MM.1S (cell line): ENCODE data around the gene UPP2.

Source experiments
- DNase-seq: peaks from one replicate; pipeline ENCODE4 v3.0.0-alpha.2; 2015
- H2AFZ ChIP-seq: fragments of 300-600 bp; sonication (generic); 2 replicates; pipeline ENCODE4 v1.6.0; 2016; ENCODE audit warnings: antibody characterized with exemption, low read length
- H3F3A ChIP-seq: fragments of 300-600 bp; sonication (generic); 2 replicates; pipeline ENCODE4 v1.6.1; 2016; ENCODE audit warnings: mild to moderate bottlenecking, antibody characterized with exemption, low read length, moderate library complexity, mixed read lengths; ENCODE audit not compliant: insufficient read depth
- H3K27ac ChIP-seq: fragments of 300-600 bp; sonication (generic); 2 replicates; pipeline ENCODE4 v1.5.1; 2016; ENCODE audit warnings: mild to moderate bottlenecking, low read length
- H3K27me3 ChIP-seq: fragments of 300-600 bp; sonication (generic); replicated peaks from 2 replicates; pipeline ENCODE4 v1.6.0; 2016; ENCODE audit warnings: low read length; ENCODE audit not compliant: insufficient read depth
- H3K36me3 ChIP-seq: fragments of 300-600 bp; sonication (generic); replicated peaks from 2 replicates; pipeline ENCODE4 v1.6.1; 2016; ENCODE audit warnings: mild to moderate bottlenecking, low read length, mixed read lengths; ENCODE audit not compliant: insufficient read depth
- H3K4me1 ChIP-seq: fragments of 300-600 bp; sonication (generic); 2 replicates; pipeline ENCODE4 v1.6.1; 2016; ENCODE audit warnings: low read length, mixed read lengths
- H3K4me2 ChIP-seq: fragments of 300-600 bp; sonication (generic); 2 replicates; pipeline ENCODE4 v1.6.0; 2016; ENCODE audit warnings: low read depth, low read length
- H3K4me3 ChIP-seq: fragments of 300-600 bp; sonication (generic); 2 replicates; pipeline ENCODE4 v1.5.1; 2016; ENCODE audit warnings: low read length, mixed read lengths
- H3K79me2 ChIP-seq: fragments of 300-600 bp; sonication (generic); 2 replicates; pipeline ENCODE4 v1.6.1; 2016; ENCODE audit warnings: mixed run types, low read length, mixed read lengths
- H3K9ac ChIP-seq: fragments of 300-600 bp; sonication (generic); 2 replicates; pipeline ENCODE4 v1.6.1; 2016; ENCODE audit warnings: low read length, mixed read lengths
- H3K9me2 ChIP-seq: fragments of 300-600 bp; sonication (generic); replicated peaks from 2 replicates; pipeline ENCODE4 v1.6.1; 2016; ENCODE audit warnings: mild to moderate bottlenecking, low read length, mixed read lengths; ENCODE audit not compliant: insufficient read depth
- H3K9me3 ChIP-seq: fragments of 300-600 bp; sonication (generic); replicated peaks from 2 replicates; pipeline ENCODE4 v1.6.1; 2016; ENCODE audit warnings: mild to moderate bottlenecking, low read length, mixed read lengths; ENCODE audit not compliant: insufficient read depth
- H4K20me1 ChIP-seq: fragments of 300-600 bp; sonication (generic); 2 replicates; pipeline ENCODE4 v1.6.1; 2016; ENCODE audit warnings: mild to moderate bottlenecking, low read length, moderate library complexity, mixed read lengths; ENCODE audit not compliant: insufficient read depth
- EZH2 ChIP-seq: fragments of 300-600 bp; sonication (generic); optimal IDR thresholded peaks from 2 replicates; pipeline ENCODE3; 2017; ENCODE audit warnings: low read depth, mild to moderate bottlenecking, antibody characterized with exemption, low read length, mixed read lengths
- EZH2phosphoT487 ChIP-seq: fragments of 300-600 bp; sonication (generic); IDR thresholded peaks from 2 replicates; pipeline ENCODE4 v1.6.1; 2018; ENCODE audit warnings: antibody characterized with exemption, low read length
- TF ChIP-seq, protein P1 (sequence below): fragments of 300-600 bp; sonication (generic); IDR thresholded peaks from 2 replicates; pipeline ENCODE4 v1.5.1; 2016; ENCODE audit warnings: antibody characterized with exemption, low read length, mixed read lengths

The UPP2 gene

GRCh38 chr2:158115202-158115767 lies 13.6 kb downstream of the UPP2 start:
- Histone ChIP-seq H3K36me3 (no peaks in the 10 kb centered on the region), H3K79me2 (no peaks in the 10 kb centered on the region), H3K4me3 (no peak overlapping the region), H3K27me3 (no peaks in the 10 kb centered on the region), H3F3A (no peaks in the 10 kb centered on the region), H3K4me1 (no peaks in the 10 kb centered on the region), H3K9me2 (no peaks in the 10 kb centered on the region), H2AFZ (no peak overlapping the region), H3K9ac (no peak overlapping the region), H3K9me3 (no peaks in the 10 kb centered on the region), H3K27ac (no peak overlapping the region), H4K20me1 (no peaks in the 10 kb centered on the region), H3K4me2 (no peak overlapping the region)
- no peak for TF ChIP-seq EZH2phosphoT487
- no peak for DNase-seq

GRCh38 chr2:158116936-158117335 lies 15.3 kb downstream of the UPP2 start:
- Histone ChIP-seq H3K9me2 (no peaks in the 10 kb centered on the region), H3K4me2 (no peak overlapping the region), H3K9ac (no peak overlapping the region), H4K20me1 (no peaks in the 10 kb centered on the region), H2AFZ (no peak overlapping the region), H3K4me1 (no peaks in the 10 kb centered on the region), H3K4me3 (no peak overlapping the region), H3K27me3 (no peaks in the 10 kb centered on the region), H3F3A (no peaks in the 10 kb centered on the region), H3K27ac (no peak overlapping the region), H3K36me3 (no peaks in the 10 kb centered on the region), H3K9me3 (no peaks in the 10 kb centered on the region), H3K79me2 (no peaks in the 10 kb centered on the region)
- DNase-seq = no peak
- TF ChIP-seq EZH2 (no peak), EZH2phosphoT487 (no peak)
- TF ChIP-seq, protein P1, sequence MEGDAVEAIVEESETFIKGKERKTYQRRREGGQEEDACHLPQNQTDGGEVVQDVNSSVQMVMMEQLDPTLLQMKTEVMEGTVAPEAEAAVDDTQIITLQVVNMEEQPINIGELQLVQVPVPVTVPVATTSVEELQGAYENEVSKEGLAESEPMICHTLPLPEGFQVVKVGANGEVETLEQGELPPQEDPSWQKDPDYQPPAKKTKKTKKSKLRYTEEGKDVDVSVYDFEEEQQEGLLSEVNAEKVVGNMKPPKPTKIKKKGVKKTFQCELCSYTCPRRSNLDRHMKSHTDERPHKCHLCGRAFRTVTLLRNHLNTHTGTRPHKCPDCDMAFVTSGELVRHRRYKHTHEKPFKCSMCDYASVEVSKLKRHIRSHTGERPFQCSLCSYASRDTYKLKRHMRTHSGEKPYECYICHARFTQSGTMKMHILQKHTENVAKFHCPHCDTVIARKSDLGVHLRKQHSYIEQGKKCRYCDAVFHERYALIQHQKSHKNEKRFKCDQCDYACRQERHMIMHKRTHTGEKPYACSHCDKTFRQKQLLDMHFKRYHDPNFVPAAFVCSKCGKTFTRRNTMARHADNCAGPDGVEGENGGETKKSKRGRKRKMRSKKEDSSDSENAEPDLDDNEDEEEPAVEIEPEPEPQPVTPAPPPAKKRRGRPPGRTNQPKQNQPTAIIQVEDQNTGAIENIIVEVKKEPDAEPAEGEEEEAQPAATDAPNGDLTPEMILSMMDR = no peak

DNA sequence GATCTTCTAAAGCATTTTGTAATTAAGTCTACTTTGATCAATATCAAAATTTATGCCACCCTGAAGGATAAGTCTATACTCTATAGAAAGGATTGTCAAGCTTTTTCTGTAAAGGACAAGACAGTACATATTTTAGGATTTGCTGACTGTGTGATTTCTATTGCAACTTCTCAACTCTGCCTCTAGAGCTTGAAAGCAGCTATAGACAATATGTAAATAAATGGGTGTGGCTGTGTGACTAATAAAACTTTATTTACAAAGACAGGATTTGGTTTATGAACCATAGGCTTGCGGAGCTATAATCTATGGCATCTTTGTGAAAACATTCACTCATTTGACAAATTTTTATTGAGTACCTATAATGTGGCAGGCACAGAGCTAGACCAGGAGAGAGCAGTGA lies 18.4 kb downstream of the UPP2 start:
- H3K4me2 ChIP-seq = no peak overlapping the region
- H3K79me2 ChIP-seq = no peaks in the 10 kb centered on the region
- H3K36me3 ChIP-seq = no peaks in the 10 kb centered on the region
- H3K27ac ChIP-seq = no peak overlapping the region
- no peaks in the 10 kb centered on the region for H3F3A ChIP-seq
- no peaks in the 10 kb centered on the region for H3K27me3 ChIP-seq
- H3K4me1 ChIP-seq = no peaks in the 10 kb centered on the region
- no peaks in the 10 kb centered on the region for H4K20me1 ChIP-seq
- no peak overlapping the region for H3K4me3 ChIP-seq
- H3K9me2 ChIP-seq = no peaks in the 10 kb centered on the region
- no peak overlapping the region for H3K9ac ChIP-seq
- DNase-seq = peak; percentile 23
- H3K9me3 ChIP-seq = no peaks in the 10 kb centered on the region
- TF ChIP-seq, protein P1 = no peak
- no peak for TF ChIP-seq EZH2phosphoT487
- no peak for TF ChIP-seq EZH2
- H2AFZ ChIP-seq = no peak overlapping the region
